HG02938 (cell line): ENCODE measurements around the gene LAPTM5.

Source experiments
- ATAC-seq: cut with Tn5 transposase; IDR thresholded peaks from one replicate; pipeline ENCODE4 v1.9.1; 2021; ENCODE audit warnings: mild to moderate bottlenecking, moderate library complexity; ENCODE audit not compliant: unreplicated experiment

Gene LAPTM5

DNA sequence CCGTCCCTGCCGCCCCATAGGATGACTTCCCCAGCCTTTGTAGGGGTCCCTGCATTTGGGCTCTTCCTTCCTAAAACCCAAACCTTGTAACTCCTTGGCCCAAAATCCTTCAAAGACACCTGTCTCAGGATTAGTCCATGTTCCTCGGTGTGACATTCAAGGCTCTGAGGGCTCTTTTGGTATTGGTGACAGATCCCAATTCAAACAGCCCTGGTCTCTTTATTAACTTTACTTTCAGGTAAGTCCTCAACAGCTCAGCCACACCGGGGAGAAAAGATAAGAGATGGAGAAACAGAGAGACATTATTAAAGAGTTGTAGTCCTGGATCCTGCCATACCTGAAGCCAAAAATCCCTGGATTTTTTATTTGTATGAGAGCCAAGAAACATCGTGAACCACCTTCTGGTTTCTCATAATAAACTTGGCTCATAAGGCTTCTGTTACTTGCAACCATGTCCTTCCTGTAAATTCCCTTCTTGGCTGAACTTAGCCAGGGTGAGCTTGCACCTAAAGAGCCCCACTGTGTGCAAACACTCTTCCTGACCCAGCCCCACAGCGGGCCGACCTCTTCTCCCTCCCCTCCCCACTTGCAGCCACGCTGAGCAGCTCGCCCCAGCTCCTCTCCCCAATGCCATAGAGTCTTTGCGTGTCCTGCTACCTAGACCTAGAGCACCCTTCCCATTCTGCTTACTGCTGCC is 26.3 kb downstream of the LAPTM5 start:
- no peak for ATAC-seq

- no peak for ATAC-seq
Observed at GRCh38 chr1:30730346-30731108, 27.0 kb downstream of the LAPTM5 start.

DNA sequence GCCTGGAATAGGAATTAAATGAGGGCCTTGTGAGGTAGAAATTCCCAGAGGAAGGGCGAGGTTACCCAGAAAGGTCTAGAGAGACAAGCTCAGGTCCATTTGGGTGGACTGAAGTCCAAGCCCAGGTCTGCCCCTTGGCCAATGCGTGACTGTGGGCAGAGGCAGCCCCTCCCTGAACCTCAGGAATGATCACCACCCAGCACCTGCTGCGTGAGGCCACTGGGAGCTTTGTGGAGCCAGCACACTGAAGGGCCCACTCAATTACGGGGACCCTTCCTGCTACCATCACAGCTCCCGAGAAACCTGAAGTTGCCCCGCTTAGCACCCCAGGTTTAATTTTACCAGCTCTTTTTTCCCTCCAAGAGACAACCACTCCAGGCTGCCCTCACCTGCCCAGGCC is 27.7 kb downstream of the LAPTM5 start:
- ATAC-seq, result no peak

DNA sequence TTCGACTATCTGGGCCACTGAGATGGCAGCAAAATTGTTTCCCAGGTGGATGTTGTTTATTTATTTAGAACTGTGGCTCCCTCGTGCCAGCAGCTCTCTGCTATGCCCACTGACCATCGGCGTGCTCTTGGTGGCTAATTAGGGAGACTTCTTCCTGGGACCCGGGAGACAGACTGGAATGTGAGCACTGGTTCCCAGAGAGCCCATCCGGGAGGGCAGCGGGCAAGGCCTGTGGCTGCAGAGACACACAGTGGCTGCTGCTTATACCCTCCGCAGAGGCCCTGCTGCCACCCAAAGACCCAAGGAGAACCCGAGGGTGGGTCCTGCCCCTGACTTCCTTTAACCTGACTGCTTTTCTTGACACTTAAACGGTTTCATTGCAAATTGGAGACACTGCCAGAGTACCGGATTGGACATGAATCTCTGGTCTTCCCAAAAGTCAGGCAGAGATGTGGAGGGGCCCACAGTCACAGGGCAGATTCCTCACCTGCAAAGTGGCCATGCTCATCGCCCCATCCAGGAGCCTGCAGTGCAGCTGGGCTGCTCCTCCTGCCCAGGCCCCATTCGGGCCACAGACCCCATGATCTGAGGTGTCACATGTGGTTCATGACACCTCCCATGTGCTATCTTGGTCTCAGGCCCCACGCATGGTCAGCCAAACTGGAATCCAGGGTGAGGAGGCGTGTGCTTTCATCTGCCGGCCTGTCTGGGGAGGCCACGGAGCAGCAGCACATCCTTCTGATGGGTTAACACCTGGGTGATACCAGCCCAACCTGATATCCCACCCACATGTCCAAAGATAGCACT is 28.5 kb downstream of the LAPTM5 start:
- no peak for ATAC-seq

DNA sequence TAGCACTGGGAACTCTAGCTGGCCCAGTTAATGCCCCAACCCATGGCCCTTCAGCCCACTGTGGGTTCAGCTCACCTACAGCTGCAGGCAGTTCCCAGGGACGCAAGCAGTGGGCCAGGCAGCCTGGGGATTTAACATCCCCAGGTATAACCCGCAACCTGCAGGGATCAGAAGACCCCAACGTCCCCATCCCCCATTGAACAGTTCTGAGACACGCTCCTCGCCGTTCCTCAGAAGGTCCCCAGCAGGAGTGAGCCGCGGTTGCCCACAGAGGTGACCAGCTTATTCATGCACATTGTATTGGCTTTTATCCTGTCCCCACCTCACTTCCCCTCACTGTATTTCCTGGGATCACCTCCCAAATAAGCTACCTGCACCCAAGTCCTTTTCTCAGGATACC is 29.2 kb downstream of the LAPTM5 start:
- no peak for ATAC-seq

- no peak for ATAC-seq
Observed at GRCh38 chr1:30727824-30728223, 29.8 kb downstream of the LAPTM5 start.

DNA sequence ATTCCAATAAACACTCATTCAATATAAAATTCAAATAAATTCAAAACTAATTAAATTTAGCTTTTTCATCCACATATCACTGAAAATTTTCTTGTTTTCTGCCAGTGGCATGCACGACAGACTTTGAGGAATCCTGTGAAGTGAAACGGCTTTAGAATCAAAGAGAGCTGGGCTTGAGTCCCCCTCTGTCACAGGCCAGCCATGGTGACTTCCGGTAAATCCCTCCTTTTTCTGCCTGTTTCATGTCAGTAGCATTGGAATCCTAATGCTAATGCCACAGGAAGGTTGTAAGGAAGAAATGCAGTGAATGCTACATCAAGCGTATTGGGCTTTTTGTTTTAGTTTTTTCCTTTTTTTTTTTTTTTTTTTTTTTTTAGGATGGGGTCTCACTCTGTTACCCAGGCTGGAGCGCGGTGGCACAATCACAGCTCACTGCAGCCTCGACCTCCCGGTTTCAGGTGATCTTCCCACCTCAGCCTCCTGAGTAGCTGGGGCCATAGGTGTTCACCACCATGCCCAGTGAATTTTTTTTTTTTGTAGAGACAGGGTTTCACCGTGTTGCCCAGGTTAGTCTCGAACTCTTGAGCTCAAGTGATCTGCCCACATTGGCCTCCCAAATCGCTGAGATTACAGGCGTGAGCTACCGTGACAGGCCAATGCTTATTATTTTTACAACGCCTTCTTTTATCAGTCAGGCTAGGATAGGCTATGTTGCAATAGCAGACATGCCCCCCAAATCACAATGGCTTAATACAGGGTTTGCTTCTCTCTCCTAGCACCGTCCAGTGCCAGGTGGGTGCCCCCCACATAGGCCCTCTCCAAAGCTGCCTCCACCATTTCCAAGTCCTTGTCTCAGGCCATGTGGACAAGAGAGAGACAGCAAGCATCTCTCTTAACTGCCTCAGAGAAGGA is 30.5 kb downstream of the LAPTM5 start:
- no peak for ATAC-seq

DNA sequence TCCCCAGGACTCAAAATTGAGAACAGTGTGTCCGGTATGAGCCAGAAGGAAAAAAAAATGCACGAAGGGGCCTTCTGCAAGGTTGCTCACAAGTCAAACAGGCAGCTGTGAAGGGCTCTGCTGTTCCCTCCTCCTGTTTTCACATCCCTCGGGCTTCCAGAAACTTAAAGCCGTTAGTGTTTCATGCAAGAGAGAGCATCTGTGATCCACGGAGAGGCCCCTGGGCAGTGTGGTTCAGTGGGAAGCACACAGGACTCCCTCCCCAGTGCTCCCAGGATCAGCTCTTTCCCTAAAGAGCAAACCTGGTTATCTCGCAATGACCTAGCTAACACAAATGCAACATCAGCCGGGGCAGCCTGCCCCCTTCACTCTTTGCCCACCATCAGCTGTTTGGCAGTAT is 31.3 kb downstream of the LAPTM5 start:
- no peak for ATAC-seq

- ATAC-seq, result no peak
Observed at GRCh38 chr1:30725450-30726095, 32.0 kb downstream of the LAPTM5 start.

- ATAC-seq, result no peak
Observed at GRCh38 chr1:30724655-30725421, 32.7 kb downstream of the LAPTM5 start.

- no peak for ATAC-seq
Observed at GRCh38 chr1:30724175-30724574, 33.4 kb downstream of the LAPTM5 start.

DNA sequence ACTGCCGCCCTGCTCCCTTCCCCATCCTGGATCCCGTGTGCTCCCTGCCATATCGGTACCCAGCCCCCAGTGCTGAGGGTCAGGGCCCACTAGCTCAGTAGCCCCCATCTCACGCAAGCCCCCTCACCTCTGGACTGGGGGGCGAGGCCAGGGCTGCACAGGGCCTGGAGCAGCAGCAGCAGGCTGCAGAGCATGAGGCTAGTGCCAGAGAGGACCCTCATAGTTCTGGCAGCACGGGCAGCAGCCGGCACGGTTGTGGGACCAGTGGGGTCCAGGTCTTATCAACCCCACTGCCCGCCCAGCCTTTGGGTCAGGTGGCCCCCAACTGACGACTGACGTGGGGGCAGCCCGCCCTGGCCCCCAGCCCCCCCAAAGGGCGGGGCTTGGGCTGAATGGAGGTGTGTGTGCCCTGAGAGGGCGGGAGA is 34.2 kb downstream of the LAPTM5 start, which contains the start of gene MATN1:
TSS of gene MATN1 (minus strand) at position 255 of the 425 bp plus-strand sequence. CDS start at position 221, 34 bp downstream.
- ATAC-seq, result no peak

GRCh38 chr1:30721812-30722537 is 35.6 kb downstream of the LAPTM5 start:
- no peak for ATAC-seq

GRCh38 chr1:30721341-30721793 is 36.2 kb downstream of the LAPTM5 start:
- no peak for ATAC-seq

GRCh38 chr1:30720271-30721223 is 37.0 kb downstream of the LAPTM5 start:
- no peak for ATAC-seq

- ATAC-seq, result peak; percentile 1
Observed at GRCh38 chr1:30719406-30720270, 37.9 kb downstream of the LAPTM5 start.
